DMS79 treated with DMSO at 0.1 percent for 48 hours (cell line): ENCODE results near the gene KIRREL3.
A peak's percentile ranks its signal among the peaks of the same experiment; 100 is the strongest.
"Not testable (repeated sequence)": the region's sequence is repeated elsewhere in the genome, so short reads cannot be mapped to it uniquely, and the experiment has no call there.

Experiments
- DNase-seq: peaks from one replicate; lab custom pipeline; 2025; lab: John Stamatoyannopoulos, UW

The KIRREL3 gene

GRCh38 chr11:126403658-126404057 lies 596.9 kb downstream of the KIRREL3 start:
- DNase-seq = no peak

DNA sequence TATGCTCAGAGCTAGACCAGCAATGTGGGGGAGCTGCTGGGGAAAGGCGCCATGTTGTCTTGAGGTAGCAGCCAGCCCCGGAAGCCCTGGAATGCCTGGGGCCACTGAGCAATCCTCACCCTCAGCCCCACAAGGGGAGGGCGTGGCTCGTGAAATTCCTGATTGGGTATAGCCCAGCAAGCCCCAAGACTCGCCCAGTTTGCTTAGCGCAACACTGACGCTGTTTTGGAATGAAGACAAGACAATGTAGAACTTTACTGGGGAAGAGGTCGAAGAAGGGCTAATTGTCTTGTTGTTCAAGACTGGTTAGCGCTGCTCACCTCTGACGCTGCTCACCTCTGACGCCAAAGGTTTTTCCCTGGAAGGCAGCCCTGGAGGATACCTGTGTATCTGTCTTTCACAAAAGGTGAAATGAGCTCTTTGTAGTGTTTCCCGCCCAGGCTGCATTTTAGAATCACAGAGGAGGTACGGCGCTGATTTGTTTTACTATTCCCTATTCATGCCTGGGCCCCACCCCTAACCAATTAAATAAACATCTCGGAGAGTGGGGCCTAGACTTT lies 597.5 kb downstream of the KIRREL3 start:
- no peak for DNase-seq

DNA sequence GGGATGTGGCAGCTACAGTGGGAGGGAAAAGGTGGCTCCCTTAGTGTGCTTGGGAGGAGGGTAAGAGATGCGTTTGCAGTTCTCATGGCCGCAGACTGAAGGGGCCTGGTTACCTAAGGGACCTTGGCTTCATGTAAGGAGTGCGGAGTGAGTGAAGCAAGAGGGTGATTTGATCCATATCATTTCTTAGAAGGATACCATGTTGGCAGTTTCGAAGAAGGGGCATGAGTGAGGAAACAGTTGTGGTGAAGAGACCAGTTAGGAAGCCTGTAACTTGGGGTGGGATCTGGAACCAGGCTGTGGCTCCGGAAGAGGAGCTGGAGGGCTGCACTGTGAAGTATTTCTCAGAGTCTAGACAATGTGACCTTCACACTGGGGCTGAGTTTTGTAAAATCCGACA lies 600.1 kb downstream of the KIRREL3 start:
- DNase-seq = no peak

- no peak for DNase-seq
Measured at GRCh38 chr11:126400019-126400418, 600.6 kb downstream of the KIRREL3 start.

GRCh38 chr11:126398721-126399120 lies 601.8 kb downstream of the KIRREL3 start:
- DNase-seq = no peak

DNA sequence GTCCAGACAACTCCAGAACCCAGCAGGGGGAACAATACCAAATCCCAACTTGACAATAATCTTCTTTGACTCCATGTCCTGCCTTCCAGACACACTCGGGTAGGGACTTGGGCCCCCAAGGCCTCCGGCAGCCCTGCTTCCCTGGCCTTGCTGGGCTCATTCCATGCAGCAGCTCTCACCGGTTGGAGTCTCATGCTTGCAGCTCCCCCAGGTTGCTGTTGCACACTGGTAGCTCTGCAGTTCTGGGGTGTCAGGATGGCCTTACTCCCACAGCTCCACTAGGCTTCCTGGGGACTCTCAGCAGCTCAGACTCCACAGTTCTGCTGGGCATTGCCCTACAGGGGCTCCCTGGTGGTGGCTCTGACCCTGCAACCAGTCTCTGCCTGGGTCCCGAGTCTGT lies 602.3 kb downstream of the KIRREL3 start:
- no peak for DNase-seq

DNA sequence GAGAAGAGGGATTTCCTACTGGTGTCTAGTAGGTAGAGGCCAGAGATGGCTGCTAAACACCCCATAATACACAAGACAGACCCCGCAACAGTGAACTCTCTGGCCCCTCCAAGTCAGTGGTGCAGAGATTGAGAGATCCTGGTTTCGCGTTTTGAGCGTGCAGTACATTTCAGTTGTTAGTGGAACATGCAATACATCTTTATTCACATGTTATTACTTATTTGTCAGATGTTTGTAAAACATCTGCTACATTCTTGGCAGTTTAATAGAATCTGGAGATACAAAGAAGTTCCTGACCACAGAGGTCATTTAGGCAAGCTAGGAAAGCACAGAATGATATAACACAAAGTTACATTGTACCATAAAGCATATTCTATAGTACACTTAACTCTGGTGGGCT lies 603.6 kb downstream of the KIRREL3 start:
- no peak for DNase-seq

DNA sequence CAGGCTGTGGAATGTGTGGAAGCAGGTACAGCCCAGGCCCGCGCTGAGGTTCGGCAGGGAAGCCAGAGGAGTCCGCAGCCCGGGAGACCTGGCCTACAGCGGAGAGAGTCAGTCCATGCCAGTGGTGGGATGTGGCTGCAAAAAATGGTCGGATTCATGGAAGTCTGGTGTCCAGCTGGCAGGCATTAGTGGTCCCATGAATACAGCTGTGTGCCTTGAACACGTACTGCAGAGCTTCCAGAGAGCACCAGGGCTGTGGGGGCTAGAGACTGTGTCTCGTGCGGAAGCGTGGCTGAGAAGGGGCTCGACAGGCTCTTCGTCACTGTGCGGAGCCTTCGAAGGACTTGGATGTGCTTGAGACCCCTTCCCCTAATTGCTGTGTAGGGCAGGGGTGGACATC lies 604.3 kb downstream of the KIRREL3 start:
- not testable (repeated sequence) for DNase-seq

- not testable (repeated sequence) for DNase-seq
Measured at GRCh38 chr11:126395784-126396183, 604.8 kb downstream of the KIRREL3 start.

GRCh38 chr11:126394634-126395072 lies 605.9 kb downstream of the KIRREL3 start:
- not testable (repeated sequence) for DNase-seq

DNA sequence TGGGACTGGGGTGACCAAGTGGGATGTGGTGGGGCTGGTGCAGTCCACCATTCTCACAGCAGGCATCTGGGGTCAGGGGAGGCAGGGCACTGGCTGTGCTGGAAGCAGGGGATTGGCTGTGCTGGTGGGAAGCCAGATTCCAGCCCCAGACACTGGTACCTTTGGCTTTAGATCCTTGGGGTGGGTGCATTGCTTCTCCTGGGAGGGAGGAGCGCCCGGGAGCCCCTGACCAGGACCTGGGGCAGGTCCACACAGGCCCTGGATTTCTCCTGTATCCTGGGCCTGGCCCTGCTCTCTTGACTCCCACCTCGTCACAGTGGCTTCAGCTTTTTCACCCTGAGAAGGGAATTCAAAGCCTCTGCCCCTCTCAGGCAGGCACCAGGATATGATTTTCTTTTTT lies 606.5 kb downstream of the KIRREL3 start:
- DNase-seq = no peak

DNA sequence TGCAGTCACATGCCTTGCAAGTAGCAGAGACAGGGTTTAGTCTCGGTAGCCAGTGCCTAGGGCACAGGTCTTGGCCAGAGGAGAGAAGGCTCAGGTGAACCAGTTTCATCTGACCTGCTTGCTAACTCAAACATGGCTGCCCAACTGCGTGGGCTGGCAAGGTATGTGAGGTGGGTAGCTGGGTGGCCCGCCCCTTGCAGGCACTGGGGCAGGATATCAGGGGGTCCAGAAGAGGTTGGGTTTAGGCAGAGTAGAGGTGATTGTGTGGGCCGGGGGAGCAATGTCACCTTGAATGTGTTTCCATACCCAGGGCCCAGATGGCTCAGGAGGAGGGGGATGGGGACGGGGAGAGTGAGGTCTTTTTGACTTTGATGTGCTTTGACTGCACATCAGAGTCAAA lies 607.4 kb downstream of the KIRREL3 start:
- DNase-seq = no peak

DNA sequence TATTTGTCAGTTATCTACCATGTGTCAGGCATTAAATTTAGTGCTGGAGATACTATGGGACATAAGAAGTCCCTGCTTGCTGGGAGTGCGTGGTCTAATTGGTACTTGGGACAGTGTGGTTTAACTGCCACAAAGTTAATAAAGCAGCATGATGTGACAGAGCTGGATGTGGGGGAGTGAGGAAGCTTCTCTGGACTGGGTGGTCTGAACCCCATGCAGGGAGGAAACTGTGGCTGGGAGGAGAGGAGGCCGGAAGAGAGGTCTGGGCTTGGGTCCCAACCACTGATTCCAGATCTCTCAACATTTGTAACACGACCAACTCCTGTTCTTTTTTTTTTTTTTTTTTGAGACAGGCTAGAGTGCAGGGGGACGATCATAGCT lies 607.9 kb downstream of the KIRREL3 start:
- DNase-seq = no peak

- DNase-seq = peak; percentile 84
Measured at GRCh38 chr11:126391970-126392632, 608.5 kb downstream of the KIRREL3 start.

- DNase-seq = peak; percentile 30
Measured at GRCh38 chr11:126391286-126391954, 609.1 kb downstream of the KIRREL3 start.

DNA sequence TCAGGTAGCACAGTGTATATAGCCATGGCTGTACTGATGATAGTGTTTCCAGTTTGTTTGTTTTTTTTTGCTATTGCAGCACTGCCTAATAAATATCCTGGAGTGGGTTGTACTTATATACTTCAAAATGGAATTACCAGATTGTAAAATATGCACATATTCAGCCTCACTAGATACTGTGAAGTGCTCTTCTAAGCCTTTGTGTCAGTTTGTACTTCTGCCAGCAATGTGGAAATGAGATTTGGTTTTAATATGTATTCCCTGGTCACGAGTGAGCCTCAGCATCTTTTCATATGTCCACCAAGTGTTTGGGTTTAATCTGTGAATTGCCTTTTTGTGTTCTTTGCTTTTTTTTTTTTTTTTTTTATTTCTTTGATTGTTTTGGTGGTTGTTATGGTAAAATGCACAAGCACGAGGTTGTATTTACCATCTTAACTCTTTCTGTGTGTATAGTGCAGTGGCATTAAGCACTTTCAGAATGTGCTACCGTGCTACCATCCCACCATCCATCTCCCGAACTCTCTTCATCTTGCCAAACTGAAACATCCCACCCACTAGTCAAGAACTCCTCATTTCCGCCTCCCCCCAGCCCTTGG lies 610.2 kb downstream of the KIRREL3 start:
- peak; percentile 43 for DNase-seq

GRCh38 chr11:126387857-126388256 lies 612.7 kb downstream of the KIRREL3 start:
- DNase-seq = no peak

- DNase-seq = peak; percentile 36
Measured at GRCh38 chr11:126386729-126387071, 613.9 kb downstream of the KIRREL3 start.

GRCh38 chr11:126385991-126386728 lies 614.4 kb downstream of the KIRREL3 start:
- DNase-seq = no peak

GRCh38 chr11:126384449-126385070 lies 616.0 kb downstream of the KIRREL3 start:
- DNase-seq = no peak

DNA sequence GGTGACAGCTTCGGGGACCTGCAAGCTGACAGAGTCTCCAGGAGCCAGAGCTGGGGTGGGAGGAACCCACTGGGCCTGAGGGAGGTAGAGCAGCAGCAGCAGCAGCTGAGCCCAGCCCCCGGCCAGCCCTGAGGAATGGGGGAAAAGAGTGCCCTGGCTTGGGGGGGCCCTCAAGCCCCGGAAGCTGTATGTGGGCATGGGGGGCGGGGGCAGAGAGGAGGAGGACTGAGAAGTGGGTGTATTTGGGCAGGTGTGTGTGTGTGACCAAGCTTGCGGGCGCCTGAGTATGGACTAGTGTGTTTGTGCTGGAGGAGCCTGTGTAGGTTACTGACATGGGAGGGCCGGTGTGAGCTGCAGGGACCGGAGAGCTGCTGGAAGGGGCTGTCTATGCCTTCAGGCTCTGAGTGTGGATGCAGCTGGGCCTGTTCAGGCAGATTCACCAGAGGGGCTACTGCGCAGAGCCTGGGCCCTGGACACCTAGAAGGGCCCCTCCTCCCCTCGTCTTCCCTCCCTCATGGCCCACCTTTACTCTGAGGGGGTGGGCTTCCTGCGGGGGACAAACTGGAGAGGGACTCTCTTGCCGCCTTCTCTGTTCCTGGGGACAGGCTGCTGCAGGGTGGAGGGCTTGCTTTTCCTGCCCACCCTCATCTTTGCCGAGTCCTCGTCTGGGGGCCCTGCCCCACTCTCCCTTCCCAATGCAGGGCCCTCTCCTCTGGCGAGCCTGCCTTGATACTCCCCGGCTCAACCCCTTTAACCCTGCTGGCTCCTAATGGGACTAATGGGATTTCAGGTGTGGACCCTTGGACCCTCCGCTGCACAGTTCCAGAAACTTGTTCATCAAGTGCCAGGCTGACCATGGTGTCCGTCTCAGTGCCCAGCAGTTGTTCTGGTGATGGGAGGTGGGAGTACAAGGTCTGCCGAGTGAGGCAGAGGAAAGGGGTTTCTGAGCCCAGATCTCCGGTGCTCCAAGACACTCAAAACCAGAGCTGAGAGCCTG lies 616.9 kb downstream of the KIRREL3 start:
- DNase-seq = no peak
